ENCODE results near the gene MBNL2.

MBNL2 gene

GRCh38 chr13:97353927-97354675 lies 132.0 kb downstream of the MBNL2 start:
- no peak for DNase-seq

- DNase-seq, result no peak
Measured at GRCh38 chr13:97354808-97355207, 132.7 kb downstream of the MBNL2 start.

GRCh38 chr13:97356592-97356991 lies 134.5 kb downstream of the MBNL2 start:
- DNase-seq, result no peak

GRCh38 chr13:97359181-97360057 lies 137.3 kb downstream of the MBNL2 start:
- peak; percentile 63 for DNase-seq

- no peak for DNase-seq
Measured at GRCh38 chr13:97360610-97361009, 138.5 kb downstream of the MBNL2 start.

GRCh38 chr13:97364031-97364430 lies 141.9 kb downstream of the MBNL2 start:
- no peak for DNase-seq

- no peak for DNase-seq
Measured at GRCh38 chr13:97364827-97365226, 142.7 kb downstream of the MBNL2 start.

GRCh38 chr13:97366172-97366688 lies 144.1 kb downstream of the MBNL2 start:
- no peak for DNase-seq

GRCh38 chr13:97367016-97367822 lies 145.1 kb downstream of the MBNL2 start:
- no peak for DNase-seq

- no peak for DNase-seq
Measured at GRCh38 chr13:97369261-97369893, 147.2 kb downstream of the MBNL2 start.

GRCh38 chr13:97371486-97372109 lies 149.5 kb downstream of the MBNL2 start:
- no peak for DNase-seq

GRCh38 chr13:97372936-97373335 lies 150.8 kb downstream of the MBNL2 start:
- no peak for DNase-seq

- DNase-seq, result no peak
Measured at GRCh38 chr13:97373787-97374186, 151.7 kb downstream of the MBNL2 start.

GRCh38 chr13:97376981-97377380 lies 154.8 kb downstream of the MBNL2 start:
- DNase-seq, result no peak

GRCh38 chr13:97379386-97379785 lies 157.3 kb downstream of the MBNL2 start:
- DNase-seq, result no peak

- DNase-seq, result no peak
Measured at GRCh38 chr13:97380696-97381095, 158.6 kb downstream of the MBNL2 start.

GRCh38 chr13:97381189-97381588 lies 159.1 kb downstream of the MBNL2 start:
- DNase-seq, result no peak

GRCh38 chr13:97382276-97382675 lies 160.1 kb downstream of the MBNL2 start:
- no peak for DNase-seq

GRCh38 chr13:97384371-97384770 lies 162.2 kb downstream of the MBNL2 start:
- DNase-seq, result no peak

- DNase-seq, result no peak
Measured at GRCh38 chr13:97385146-97385545, 163.0 kb downstream of the MBNL2 start.

- DNase-seq, result no peak
Measured at GRCh38 chr13:97385854-97386253, 163.7 kb downstream of the MBNL2 start.

All from NCI-H1436 (cell line).